GM15510 (cell line): ENCODE measurements around the gene ATP9A.

Source experiments
- POLR2A ChIP-seq: IDR thresholded peaks from 3 replicates; pipeline ENCODE4 v1.6.1; 2011; ENCODE audit warnings: borderline replicate concordance; ENCODE audit not compliant: insufficient read length; ENCODE audit errors: extremely low read depth

The ATP9A gene

GRCh38 chr20:51720384-51720783, 47.8 kb downstream of the ATP9A start:
- TF ChIP-seq POLR2A, result no peak

DNA sequence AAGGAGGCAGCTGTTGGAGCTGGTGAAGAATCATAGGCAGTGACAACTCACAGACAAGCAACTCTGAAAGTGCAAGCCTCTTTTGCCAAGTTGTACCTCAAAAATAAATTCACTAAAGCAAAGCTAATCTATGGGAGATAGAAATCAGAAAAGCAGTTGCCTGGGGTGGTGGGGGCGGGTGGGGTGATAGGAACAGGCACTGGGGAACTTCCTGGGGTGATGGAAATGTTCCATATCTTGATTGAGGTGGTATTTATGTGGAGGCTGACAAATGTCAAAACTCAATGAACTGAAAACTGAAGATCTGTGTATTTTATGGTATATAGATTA, 52.4 kb downstream of the ATP9A start:
- no peak for TF ChIP-seq POLR2A

DNA sequence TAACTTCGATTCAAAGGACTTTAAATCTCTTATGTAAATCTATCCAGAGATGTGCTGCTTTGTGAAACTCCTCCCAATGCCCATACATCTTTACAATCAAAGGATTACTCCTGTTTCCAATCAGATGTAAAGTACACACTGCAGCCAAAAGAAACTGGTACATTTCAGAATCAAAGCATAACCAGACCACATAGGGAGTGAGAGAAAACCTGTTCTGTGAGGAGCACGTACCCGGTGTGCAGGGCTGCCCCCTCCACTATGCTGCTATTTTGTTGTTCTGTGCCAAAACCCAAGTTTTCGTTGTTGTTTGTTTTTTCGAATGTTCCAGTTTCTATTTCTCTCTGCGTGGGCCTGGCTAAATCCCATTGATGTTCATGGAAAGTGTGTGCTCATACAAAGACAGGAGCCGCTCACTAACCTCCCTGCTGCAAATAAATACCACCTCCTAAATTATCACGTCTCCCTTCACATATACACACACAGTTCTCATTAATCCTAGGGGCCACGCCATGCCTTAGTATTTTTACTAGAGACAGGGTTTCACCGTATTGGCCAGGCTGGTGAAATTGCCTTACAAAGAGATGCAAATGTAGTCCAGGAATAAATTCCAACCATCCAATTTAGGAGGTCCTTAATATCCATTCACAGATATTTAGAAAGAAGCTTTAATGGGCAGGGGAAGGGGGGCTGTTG, 52.9 kb downstream of the ATP9A start:
- TF ChIP-seq POLR2A, result no peak

DNA sequence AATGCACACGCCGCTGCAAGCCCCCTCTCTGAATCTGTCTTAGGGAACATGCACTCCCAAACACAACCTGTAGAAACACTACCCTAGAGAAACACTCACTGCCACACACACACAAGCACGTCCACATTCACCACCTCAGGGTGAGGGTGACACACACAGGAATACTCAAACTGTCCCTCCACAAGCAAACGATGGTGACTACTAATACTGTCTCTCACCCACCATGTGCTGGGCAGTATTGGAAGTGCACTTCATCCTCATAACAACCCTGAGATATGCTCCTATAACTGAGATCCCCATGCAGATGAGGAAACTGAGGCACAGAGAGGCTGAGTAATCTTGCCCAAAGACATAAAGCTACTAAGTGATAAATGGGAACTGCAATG, 55.0 kb downstream of the ATP9A start:
- no peak for TF ChIP-seq POLR2A

DNA sequence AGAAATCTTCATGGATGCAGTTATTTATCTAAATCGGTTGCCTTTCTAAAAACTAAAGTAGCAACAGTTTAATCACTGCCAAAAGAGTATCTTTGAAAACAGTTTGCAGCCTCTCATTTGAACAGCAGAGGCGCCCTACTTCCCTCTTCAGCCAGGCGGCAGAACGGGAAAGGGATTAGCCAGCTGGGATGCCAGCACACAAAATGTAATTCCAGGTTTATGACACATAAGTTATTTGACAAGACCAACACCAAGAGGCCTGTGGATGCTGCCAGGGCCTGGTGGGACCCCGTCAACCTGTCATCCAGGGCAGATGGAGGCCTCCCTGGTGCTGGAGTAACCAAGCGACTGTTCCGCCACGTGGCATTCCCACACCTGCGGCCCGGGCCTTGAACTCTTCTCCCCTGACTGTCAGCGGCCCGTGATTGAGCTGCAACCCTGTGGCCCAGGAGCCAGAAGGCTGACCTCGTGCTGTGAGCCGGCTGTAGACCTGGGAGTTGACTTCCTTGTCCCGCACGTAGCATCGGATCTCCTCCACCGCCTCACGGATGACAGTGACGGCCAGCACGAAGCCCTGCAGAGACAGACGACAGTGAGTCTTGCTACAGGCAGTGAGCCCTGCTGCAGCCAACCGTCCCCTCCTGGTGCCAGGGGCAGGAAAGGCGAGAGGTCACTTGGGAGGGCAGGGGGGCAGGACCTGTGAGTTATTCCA, 55.5 kb downstream of the ATP9A start:
- no peak for TF ChIP-seq POLR2A

GRCh38 chr20:51711426-51711825, 56.8 kb downstream of the ATP9A start:
- TF ChIP-seq POLR2A, result no peak

GRCh38 chr20:51710361-51710894, 57.8 kb downstream of the ATP9A start:
- no peak for TF ChIP-seq POLR2A

DNA sequence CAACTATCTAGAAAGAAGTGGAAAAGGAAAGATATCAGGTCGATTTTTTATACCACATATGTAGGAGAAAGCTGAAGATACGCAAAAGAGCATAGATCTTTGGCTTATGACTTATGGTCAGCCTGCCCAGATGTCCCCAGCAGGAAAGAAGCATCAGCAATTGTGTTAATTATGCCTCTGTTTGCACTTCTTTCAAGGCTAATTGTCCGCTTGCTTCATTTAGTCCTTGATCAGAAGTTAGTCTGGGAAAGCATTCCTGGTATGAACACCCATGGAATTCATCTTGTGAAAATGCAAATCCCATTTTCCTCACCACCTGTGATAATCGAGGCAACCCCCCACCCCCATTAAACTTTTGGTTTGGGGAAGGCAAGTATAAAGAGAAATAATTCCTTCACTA, 62.8 kb downstream of the ATP9A start:
- TF ChIP-seq POLR2A, result no peak

GRCh38 chr20:51703400-51704287, 64.5 kb downstream of the ATP9A start:
- no peak for TF ChIP-seq POLR2A

DNA sequence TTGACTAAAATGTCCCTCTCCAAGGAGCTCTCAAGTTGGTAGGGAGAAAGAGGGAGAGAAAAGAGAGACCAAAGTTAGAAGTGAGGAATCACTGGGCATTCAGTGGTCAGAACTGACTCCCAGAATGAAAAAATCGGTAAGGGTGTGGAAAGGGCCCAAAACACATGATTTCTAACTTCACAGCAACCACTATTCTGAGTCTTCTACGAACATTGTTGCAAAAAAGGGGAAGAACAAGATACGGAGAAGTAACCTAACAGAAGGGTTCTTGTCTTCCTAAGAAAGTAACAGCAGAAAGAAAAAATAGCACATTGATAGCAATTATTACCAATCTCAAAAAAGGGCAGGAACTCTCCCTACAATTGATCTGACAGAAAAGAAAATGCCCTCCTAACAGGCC, 65.6 kb downstream of the ATP9A start:
- no peak for TF ChIP-seq POLR2A

- no peak for TF ChIP-seq POLR2A
Measured at GRCh38 chr20:51700809-51701285, 67.3 kb downstream of the ATP9A start.

DNA sequence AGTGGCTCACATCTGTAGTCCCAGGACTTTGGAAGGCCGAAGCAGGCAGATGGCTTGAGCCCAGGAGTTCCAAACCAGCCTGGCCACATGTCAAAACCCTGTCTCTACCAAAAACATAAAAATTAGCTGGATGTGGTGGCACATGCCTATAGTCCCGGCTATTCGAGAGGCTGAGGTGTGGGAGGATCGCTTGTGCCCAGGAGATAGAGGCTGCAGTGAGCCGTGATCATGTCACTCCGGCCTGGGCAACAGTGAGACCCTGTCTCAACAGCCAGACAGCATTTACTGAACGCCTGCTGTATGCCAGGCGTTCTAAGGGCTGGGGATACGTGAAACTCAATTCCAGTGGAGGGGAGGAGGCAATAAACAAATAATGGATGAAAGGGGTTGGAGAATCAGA, 69.9 kb downstream of the ATP9A start:
- TF ChIP-seq POLR2A, result no peak

DNA sequence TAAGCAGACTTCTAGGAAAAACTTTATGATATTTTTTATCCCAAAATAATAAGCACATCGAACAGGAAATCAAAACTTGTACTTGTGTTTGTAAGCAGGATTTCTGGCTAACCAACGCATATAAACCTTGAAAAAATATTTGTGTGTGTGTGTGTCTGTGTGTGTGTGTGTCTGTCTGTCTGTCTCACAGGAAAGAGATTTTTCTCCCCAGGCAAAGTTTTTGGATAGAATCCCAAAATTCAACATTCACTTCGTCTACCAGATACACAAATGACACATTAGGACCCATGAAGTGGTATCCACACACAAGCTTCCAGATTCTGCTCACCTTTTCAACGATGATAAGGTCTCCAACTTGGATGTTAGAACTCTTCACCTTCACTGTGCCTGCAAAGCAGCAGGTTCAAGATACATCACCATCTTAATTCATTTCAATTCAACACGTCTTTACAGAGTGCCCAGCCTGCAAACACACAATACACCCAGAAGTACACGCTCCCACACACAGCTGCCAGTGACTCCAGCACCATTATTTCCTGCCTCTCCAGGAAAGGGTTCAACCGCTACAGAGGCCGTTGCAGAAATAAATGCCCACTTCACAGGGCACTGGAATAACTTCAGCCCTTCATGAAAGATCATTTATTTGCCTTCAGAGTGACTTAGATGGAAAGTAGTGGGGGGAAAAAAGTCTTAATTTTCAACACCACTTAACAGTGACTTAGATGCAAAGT, 70.9 kb downstream of the ATP9A start:
- no peak for TF ChIP-seq POLR2A

DNA sequence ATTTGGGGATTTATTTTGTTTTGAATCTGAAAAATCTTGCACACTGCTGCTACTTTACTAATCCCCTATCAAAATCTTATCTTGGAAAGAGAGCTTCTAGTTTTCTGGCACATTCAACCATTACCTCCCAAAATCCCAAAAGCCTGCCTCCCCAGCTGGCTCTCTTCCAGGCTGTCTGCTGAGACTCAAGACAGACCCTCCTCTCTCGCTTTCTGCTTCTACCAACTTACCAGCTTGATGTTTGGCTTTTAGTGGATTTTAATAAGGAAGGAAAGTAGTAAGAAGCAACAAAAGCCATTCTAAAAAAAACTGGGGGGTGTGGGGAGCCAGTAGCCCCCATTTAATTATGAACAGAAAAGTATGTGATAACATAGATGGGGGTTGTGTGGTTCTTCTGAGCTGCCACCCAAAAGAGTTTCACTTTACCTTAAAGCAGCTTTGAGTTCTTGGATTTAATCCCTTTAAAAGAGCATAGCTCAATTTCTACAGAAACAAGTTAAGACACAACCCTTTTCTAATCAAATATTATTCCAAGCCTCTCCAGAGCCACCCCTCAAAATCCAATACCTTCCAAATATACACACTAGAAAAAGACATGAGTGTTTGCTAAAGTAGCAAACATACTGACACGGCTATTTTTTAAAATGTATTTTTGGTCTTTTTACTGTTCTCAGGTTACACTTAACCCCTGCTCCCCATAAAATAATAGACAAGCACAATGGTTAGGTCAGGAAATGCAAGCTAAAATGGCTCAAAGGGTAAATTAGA, 71.7 kb downstream of the ATP9A start:
- TF ChIP-seq POLR2A, result no peak
